Activated T-helper 9 cell treated with anti-CD3 and anti-CD28 coated beads, Interleukin-2, amount 50 U/mL, for 16 hours (primary cell): ENCODE data around the gene IL31.

Experiments
- DNase-seq: peaks from one replicate; pipeline ENCODE4 v3.0.0-alpha.2; 2020; ENCODE audit warnings: low read depth

IL31 gene

DNA sequence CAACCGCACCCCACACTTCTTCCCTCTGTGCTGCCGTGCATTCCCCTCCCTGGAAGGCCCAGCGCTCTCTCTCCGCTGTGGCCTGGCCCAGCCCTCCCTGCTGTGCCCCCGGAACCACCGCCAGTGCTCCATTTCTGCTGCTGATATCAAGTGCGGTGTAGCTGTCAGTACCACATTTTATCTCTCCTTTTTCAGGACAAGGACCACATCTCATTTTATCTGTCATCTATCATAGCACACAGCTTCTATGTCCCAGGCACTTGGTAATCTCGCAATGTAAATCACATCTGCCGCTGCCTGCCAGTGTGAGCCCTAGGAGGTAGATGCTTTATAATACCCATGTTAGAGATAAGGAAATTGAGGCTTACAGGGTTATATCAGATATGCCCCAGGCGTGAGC, 18.3 kb downstream of the IL31 start:
- no peak for DNase-seq

DNA sequence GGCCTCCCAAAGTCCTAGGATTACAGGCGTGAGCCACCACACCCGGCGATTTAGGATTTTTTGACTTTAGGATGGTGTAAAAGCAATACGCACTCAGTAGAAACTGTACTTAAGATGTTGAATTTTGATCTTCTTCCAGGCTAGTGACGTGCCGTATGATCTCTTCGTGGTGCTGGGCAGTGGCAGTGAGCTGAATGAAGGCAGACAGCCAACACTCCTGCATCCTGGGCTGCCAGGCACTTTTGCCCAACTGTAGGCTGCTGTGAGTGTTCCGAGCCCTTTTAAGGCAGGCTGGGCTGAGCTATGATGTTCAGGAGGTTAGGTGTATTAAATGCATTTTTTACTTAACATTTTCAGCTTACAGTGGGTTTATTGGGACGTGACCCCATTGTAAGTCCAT, 21.3 kb downstream of the IL31 start:
- no peak for DNase-seq

DNA sequence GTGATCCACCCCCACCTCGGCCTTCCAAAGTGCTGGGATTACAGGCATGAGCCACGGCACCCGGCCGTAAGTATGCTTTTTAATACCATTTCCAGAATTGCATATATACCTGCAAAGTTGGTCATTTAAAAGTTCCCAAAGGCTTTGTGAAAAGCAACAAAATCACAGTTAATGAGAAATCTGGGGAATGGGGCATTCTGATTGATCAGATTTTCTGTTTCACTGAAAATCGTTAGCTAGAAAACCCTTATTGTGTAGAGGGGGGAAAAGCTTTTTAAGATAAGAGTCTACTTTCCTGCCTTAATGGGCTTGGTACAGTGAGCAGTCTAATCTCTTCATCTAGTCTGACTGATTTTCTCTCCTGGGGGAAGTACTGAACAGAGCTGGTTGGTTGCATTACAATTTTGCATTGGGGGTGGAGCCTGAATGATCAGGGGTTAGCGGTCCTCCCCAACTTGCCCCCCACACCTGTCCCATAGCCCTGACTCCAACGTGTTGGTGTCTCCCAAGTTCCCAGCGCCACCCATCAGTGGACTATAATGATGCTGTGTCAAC, 23.8 kb downstream of the IL31 start:
- no peak for DNase-seq

DNA sequence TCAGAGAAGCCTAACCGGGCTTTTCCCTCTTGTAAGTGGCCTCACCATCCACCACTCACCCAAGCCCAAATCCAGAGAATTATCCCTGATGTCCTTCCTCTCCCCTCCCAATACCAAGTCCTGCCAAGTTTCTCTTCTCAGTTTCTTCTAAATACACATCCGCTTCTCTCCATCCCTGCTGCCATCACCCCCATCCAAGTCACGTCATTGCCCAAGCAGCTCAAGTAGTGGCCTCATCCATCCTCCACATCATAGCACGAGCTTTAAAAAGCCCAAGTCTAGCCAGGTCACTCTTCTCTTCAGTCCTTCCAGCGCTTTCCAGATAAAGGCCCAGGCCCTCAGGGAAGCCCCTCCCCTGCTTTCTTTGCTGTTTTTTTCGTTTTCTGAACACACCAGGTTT, 25.4 kb downstream of the IL31 start:
- no peak for DNase-seq

DNA sequence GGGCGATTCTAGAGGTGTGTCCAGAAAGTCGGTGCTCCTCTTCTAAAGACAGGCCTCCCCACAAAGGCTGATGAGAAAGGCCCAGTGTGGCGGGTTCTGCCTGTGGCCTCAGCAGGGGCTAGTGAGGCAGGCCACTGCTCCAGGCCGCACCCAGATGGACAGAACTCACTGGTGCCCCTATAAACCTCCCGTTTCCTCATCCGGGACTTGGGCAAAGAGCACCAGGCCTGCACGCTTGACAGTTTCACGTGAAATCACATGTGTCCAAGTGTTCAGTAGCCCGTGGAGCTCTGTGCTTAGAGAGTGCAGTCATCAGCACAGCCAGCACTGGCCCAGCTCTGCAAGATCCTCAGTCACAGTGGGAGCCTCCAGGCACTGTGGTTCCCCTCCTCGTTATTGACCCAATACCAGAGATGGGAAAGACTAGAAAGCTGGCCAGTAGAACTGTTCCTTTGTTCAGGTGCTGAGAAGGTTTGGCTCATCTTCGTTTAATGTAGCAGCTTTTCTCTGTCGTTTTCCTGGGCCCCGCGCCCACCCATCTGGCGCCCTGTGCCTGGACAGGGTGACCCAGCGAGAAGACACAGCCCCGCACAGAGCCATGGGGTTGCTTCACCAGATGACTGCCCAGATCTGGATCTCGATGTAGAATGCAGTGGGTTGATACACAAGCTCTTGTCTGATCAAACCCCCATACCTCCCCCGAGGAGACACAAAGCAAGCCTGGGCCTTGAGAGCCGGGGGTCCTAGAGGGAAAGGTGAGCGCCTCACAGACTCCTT, 26.3 kb downstream of the IL31 start:
- no peak for DNase-seq

DNA sequence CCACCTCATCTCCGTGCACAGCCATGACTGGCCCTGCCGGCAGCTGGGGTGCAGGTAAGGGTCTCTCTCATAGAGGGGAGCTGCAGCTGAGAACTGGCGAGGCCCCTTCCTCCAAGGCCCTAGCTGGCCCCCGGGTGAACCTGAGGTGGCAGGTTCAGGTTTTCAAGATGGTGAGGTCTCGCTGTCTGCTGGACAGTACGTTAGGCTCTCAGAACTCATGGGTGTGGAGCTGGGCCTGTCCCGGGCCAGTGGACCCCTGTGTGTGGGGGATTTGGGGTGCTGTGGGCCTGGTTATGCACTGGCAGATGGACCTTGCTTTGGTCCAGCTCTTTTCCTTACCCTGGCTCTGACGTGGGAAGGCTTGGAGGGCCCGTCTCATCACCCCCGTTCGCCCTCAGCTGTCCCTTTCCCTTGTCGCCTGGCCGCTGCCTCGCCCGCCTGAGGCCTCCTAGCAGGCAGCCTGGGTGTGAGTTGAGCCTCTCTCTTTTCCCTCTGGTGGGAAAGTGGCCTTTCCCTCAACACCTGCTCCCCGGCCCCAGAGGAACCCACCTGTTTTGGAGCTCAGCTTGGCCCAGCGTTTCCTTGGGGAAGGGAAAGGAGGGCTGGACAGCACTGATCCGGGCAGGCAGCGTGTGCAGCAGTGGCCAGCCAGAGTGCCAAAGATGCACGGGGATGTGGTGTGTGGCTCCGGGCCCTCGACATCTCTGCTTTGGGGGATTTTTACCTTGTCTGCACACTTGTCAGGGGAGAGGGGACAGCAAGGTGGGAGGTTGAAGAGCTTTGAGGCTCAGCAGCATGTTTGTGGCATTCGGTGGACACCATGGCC, 28.3 kb downstream of the IL31 start:
- no peak for DNase-seq

DNA sequence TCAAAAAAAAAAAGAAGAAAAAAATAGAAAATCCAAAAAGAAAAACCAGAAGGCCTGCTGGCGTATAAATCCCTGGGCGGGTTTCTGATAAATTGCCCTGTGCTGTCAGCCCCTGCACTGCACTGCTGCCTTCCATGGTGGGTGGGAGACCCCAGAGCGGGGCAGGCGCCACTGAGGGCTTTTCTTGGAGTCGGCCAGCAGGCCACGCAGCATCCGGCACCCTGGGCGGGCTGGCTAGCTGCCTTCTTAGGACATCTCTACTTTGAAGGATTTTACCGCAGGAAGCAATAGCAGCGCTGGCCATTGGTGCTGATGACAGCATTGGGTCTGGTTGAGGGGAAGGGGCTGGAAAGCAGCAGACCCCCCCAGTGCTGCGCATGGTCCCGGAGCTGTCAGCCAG, 29.1 kb downstream of the IL31 start:
- no peak for DNase-seq

DNA sequence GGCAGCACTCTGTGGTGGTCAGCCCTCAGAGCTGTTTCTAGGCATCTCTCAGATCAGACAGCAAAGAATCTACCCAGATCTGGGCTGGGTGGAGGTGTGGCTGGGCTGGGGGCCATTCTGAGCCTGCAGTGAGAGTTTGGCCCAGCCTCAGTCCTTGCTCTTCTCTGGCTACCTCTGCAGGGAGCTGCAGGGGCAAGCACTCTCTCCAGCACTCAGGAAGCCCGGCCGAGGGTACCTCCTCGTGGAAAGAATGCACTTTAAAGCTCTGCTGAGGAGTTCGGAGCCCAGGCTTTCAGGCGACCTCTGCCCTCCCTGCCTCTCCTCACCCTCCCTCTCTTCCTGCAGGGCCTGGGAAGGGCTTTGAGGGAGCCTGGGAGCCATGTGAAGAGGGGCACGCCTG, 31.2 kb downstream of the IL31 start:
- DNase-seq, result no peak

DNA sequence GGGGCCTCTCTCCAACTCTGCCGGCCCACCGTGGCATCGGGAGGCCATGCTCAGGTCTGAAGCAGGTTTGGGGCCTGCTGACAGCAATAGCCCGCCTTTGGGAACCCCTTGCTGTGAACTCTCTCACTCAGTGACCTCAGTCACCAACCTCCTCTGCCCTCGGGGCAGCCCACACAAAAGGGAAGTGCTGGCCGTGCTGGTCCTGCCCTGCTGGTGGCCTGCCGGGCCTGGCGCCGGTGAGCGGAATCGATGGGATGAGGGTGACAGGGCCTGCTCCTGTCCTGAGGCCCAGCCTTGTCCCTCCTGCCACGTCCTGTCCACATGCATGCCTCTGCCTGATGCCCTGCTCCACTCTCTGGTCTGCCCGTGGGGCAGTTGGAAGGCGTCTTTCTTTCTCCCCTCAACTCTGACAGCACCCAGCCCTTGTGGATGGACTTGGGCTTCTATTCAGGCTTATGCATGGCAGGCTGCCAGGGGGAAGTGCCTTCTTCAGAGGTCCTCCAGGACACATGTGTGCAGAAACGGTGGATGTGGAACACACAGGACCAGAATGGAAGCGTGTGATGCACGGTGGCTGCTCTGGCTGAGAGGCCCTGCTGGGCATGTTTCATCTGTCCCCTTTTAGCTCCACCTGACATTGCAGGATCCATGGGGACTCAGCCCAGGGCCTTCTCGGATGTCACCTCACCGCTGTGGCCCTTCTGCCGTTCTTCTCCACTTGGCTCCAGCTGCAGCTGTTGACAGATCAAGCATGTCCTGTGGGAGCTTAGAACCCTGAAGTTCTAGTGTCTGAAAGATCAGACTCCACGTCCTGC, 31.9 kb downstream of the IL31 start:
- no peak for DNase-seq

DNA sequence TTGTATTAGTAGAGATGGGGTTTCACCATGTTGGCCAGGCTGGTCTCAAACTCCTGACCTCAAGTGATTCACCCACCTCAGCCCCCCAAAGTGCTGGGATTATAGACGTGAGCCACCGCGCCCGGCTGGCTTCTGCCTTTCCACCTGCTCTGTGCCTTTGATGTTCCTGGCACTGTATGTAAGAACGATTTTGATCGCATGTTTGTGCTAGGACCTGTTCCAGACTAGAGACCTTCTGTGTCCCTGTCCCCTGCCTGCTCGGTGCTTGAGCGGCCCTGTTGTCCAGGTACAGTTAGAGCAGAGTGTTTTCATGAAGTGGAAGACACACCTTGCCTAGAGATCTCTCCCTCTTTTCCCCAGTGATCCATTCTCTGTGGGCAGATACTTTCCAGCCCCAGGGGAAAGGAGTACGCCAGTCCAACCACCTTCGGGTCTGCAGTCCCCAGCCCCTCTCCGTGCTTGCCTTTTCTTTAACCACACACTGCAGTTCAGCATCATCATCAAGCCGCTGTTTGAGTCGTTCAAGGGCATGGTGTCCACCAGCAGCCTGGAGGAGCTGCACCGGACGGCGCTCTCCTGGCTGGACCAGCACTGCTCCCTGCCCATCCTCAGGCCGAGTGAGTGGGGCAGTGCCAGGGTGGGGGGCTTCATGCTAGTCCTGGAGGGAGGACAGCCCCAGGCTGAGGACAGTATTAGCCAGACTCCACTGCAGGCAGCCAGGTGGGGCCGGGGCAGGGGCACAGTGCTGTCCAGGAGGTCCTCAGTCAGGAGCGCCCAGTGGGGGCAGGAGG, 33.4 kb downstream of the IL31 start:
- DNase-seq, result no peak

DNA sequence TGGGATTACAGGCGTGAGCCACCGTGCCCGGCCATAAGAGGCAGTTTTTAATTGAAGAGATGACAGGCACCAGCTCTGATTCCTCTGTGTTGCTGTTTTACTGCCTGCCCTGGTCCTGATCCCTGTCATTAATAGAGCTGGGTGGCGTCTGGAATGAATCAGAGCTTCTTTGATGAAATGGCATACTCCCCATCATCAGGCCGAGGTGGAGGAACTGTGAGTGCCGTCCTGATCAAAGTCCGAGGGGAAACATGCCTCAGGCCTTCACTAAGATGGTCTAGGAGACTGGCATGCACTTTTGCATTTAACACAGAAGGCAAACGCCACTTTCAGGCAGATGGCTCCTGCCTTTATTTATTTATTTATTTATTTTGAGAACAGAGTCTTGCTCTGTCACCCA, 34.1 kb downstream of the IL31 start:
- DNase-seq, result no peak

DNA sequence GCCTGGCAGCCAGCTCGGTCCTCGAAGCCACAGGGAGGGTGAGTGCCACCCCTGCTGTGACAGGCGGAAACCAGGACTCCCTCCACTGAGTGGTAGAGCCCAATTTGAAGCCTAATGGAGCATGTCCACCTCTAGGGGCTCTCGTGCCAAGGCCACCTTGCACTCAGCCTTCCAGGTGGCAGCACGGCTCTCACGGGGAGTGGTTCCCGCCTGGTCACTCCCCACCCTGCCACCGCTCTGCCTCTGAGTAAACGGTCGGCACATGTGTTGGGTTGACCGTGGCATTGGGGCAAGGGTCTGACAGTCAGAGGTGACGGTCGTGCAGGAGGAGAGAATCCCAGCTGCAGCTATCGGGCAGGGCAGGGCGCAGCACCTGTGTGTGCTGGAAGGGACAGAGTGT, 34.8 kb downstream of the IL31 start:
- no peak for DNase-seq

DNA sequence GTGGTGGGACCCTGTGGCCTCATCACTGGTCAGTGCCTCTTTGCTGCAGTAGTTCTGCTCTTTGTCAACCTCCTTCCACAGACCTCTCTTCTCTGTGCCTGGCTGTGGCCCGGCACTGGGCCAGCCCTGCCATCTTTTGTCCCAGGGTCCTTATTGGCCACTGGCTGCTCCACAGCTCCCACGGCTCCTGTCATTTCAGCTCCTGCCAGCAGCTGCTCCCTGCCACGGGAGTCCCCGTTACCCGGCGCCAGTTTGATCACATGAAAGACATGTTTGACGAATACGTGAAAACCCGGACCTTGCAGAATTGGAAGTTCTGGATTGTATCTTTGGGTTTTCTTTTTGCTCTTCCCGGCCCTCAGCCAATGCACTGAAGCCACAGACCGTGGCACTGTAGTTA, 35.4 kb downstream of the IL31 start:
- DNase-seq, result no peak

DNA sequence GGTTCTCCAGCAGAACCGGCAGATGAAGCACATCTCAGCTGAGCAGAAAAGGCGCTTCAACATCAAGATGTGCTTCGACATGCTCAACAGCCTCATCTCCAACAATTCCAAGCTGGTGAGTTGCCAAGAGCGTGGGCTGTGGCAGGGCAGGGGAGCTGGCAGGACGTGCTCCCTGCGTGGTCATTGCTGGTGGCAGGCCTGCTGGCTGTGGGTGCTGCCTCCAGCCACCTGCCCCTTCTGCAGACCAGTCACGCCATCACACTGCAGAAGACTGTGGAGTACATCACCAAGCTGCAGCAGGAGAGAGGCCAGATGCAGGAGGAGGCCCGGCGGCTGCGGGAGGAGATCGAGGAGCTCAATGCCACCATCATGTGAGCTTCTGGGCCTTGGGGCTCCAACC, 35.8 kb downstream of the IL31 start:
- DNase-seq, result no peak

DNA sequence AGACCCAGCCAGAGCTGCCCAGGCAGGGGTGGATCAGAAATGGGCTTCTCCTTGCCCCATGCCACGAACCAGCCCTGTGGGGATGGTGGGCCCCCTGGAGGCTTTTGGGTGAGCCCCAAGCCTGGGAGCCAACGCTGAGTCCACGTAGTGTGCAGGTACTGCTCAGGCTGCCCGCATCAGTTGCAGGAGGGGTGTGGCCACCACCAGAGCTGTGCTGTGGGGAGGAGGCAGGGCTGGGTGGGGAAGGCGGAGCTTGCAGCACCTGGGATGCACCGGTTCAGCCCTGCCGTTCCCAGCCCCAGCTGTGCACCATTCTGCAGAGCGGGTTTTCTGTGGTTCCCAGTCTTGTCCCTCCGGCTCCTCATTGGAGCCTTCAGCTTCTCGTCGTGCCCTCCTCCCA, 36.3 kb downstream of the IL31 start:
- DNase-seq, result no peak

DNA sequence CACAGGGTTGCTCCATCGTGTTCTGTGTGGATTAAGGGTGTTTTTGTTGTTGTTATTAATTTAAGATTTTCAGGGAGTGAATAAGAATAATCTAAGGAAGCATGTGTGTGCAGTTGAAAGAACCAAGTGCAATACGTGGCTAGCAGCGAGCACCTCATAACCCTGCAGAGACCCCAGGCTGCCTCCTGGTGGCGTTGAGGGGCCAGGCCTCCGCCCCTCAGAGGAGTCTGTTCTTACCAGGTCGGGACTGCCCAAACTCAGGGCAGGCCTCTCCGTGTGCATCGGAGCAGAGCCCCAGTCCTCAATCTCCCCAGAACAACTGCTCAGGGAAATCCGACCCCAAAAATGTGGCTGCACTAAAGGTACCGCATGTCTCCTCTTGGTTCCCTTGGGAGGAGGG, 36.8 kb downstream of the IL31 start:
- no peak for DNase-seq

DNA sequence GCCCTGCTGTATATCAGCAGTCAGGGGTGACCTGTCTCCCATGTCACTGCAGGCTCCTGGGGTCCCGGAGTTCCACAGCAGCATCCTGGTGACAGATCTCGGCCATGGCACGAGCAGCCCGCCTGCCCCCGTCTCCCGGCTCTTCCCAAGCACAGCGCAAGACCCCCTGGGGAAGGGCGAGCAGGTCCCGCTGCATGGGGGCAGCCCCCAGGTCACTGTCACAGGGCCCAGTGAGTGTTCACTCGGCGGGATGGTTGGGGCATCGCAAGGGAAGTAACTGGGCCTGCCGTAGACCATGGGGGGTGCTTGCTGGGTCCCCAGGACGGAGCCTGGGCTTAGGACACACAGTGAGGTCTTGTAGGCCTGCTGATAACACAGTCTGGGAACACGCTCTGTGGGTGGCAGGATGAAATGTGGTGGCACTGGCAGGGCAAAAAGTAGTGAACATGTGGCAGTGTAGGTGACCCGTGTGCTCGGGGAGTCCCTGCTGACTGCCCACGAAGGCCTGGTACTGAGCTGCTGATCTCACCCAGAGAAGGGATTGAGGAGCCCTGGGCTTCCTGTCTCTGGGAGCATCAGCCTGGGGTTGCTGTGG, 38.5 kb downstream of the IL31 start:
- DNase-seq, result no peak

DNA sequence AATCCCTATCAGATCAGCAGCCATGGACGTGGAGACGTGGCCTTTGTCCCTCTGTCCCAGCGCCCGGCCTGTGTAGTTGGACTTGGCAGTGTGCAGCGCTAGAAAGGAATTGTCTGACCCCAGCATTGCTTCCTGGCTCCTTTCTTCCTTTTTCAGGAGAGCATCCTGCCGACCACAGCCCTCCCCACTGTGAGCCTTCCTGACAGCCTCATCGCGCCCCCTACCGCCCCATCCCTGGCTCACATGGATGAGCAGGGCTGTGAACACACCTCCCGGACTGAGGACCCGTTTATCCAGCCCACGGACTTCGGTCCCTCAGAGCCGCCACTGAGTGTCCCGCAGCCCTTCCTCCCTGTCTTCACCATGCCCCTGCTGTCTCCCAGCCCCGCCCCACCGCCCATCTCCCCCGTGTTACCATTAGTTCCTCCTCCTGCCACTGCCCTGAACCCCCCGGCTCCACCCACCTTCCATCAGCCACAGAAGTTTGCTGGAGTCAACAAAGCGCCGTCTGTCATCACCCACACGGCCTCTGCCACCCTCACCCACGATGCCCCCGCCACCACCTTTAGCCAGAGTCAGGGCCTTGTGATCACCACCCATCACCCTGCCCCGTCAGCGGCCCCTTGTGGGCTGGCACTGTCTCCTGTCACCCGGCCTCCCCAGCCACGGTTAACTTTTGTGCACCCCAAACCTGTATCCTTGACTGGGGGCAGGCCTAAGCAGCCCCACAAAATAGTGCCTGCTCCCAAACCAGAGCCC, 40.6 kb downstream of the IL31 start:
- DNase-seq, result no peak

DNA sequence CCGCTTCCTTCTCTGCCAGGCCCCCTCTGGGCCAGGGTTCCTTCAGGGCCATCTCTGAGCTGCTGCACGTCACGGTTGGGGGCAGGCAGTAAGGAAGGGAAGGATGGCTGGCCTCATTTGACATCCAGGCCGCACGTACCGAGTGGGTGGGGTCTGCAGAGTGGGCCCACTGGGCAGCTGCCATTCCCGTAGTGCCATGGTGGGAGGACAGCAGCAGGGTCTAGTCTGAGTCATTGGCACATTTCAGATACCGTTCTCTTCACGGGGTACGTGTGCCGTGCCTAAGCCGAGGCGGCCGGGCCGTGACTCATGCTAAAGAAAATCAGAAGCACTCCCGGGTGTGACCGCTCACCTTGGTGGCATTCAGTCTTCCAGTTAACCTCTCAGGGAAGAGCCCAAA, 43.9 kb downstream of the IL31 start:
- no peak for DNase-seq

DNA sequence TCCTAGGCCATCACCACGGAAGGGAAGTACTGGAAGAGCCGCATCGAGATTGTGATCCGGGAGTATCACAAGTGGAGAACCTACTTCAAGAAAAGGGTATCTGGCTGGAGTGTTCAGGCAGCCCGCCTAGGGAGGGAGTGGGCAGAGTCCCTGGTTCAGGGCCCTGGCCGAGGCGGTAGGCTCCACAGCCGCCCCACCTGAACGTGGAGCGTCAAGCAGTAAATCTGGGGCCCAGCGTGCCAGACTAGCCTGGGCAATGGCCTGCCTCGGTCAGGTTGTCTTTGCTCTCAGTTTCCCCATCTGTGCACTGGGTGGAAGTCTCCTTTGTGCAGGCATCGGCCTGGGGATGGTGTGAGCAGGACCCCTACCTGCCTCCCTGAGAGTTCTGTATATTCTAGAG, 44.9 kb downstream of the IL31 start:
- DNase-seq, result no peak

DNA sequence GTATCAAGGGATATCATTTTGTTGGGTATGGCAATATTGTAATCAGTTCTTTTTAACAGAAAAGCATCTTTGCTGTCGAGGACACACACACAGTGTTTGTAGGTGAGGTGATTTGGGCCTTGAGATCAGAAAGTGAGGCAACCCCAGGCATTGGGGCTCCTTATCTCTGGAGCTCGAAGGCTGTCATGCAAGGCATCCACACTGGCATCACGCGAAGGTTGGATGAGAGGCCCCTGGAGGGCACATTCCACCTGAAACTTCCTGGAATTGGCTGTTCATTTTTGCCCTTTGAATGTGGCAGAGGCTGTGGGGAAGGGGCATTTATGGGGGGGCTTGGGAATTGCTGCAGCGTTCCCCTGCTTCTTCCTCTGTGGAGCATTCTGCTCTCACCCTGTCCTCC, 45.5 kb downstream of the IL31 start:
- no peak for DNase-seq
